A549 (cell line): ENCODE data around the gene SLC23A2.

Experiments used
- RAD21 ChIP-seq, 2 experiments: fragments of >200 bp in 1 of 2; sonication (Bioruptor Twin) in 1 of 2; formaldehyde crosslinking in 1 of 2; IDR thresholded peaks in 1 of 2; conservative IDR thresholded peaks in 1 of 2; 2 replicates in 1 of 2; 3 replicates in 1 of 2; pipeline ENCODE4 v1.6.1; 2012 to 2018; ENCODE audit warnings: inconsistent platforms in 1 of 2
- REST ChIP-seq: fragments of 200-600 bp; sonication (generic); IDR thresholded peaks from 2 replicates; pipeline ENCODE4 v1.6.1; 2016; ENCODE audit warnings: antibody characterized with exemption, mild to moderate bottlenecking, moderate library complexity

- TF ChIP-seq RAD21 (conservative IDR thresholded peaks at IDR 0.05 in 1 of 2, IDR thresholded peaks at IDR 0.05 in 1 of 2) (no peak), REST (no peak)
Observed at GRCh38 chr20:4889446-4889845, 111.9 kb downstream of the SLC23A2 start.
